Measurements from ENCODE around the gene GLP1R.

DNA sequence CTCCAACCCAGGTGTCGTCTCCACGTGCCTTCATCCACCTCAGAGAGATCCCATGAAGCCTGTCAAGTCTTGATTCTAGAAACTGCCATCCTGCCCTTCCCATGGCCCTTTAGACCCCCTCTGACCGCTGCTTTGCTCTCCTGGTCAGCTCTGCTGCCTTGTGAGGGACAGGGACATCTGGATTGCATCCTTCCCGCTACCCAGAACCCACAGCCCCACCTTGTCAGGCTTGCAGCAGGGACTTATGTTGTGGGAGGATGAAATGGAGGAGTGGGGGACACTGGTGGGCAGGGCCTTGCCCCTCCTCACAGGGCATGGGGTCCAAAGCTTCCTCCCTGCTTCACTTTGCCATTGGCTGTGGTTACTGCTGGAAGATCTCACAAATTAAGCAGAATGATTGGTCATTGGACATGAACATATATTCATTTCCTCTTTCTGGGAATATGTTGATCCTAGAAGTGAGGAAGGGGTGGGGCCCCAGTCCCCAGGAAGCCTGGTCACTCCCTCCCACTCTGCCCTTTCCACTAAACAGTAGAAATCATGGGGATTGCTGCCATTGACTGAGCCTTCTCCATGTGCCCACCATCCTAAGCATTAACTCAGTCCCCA, 4.5 kb downstream of the GLP1R start:
- TF ChIP-seq, protein P1, sequence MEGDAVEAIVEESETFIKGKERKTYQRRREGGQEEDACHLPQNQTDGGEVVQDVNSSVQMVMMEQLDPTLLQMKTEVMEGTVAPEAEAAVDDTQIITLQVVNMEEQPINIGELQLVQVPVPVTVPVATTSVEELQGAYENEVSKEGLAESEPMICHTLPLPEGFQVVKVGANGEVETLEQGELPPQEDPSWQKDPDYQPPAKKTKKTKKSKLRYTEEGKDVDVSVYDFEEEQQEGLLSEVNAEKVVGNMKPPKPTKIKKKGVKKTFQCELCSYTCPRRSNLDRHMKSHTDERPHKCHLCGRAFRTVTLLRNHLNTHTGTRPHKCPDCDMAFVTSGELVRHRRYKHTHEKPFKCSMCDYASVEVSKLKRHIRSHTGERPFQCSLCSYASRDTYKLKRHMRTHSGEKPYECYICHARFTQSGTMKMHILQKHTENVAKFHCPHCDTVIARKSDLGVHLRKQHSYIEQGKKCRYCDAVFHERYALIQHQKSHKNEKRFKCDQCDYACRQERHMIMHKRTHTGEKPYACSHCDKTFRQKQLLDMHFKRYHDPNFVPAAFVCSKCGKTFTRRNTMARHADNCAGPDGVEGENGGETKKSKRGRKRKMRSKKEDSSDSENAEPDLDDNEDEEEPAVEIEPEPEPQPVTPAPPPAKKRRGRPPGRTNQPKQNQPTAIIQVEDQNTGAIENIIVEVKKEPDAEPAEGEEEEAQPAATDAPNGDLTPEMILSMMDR (IDR thresholded peaks at IDR 0.05; ENCODE audit: insufficient read depth, low read length, poor library complexity, severe bottlenecking): no peak
- no peak for TF ChIP-seq EZH2phosphoT487 (conservative IDR thresholded peaks at IDR 0.05; ENCODE audit: low read length)
